ENCODE measurements around the gene PRX. TPM values are rescaled to one million over a fixed set of nuclear protein-coding genes. Genes with fewer than 3 reads are reported as not detected.

The PRX gene
- total and polyA plus RNA-seq, 2 experiments from 2014 or later, result 4.2 TPM

DNA sequence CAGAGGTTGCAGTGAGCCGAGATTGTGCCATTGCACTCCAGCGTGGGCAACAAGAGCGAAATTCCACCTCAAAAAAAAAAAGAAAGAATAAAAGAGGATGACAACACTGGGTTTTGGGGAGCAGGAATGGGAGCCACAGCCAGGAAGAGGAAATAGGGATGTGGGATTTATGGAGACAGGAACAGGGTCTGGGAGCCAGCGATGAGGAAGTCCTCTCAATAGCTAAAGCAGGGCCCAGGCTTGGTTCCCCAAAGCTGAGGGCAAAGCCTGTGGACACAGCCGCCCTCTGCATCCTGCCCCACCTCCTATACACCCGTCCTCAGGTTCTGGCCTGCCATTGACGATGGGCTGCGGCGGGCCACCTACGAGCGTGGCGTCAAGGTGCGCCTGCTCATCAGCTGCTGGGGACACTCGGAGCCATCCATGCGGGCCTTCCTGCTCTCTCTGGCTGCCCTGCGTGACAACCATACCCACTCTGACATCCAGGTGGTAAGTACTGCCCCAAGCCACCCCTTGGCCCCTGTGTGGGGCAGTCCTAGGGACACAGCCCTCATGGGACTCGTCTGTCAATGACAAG, 36.8 kb downstream of the PRX start:
- Histone ChIP-seq H3K9me2 (ENCODE audit: insufficient read depth) (no peaks in the 10 kb centered on the region), H3K27ac (ENCODE audit: low read depth) (no peak overlapping the region), H3K36me3 (ENCODE audit: insufficient read depth) (peaks cover 7% of the 10 kb centered on the region; the same call in 1 of the 2 replicates), H3K4me3 (no peak overlapping the region), H3F3A (replicated peaks; ENCODE audit: low read depth) (no peaks in the 10 kb centered on the region), H3K79me2 (replicated peaks; ENCODE audit: insufficient read depth) (no peaks in the 10 kb centered on the region), H3K4me2 (no peak overlapping the region), H3K27me3 (ENCODE audit: insufficient read depth) (no peaks in the 10 kb centered on the region), H3K4me1 (ENCODE audit: insufficient read depth) (no peaks in the 10 kb centered on the region), H4K20me1 (replicated peaks; ENCODE audit: insufficient read depth) (no peaks in the 10 kb centered on the region), H2AFZ (no peak overlapping the region)
- ATAC-seq (no peak), DNase-seq (ENCODE audit: low spot score) (no peak)
- no peak for TF ChIP-seq EZH2phosphoT487 (IDR thresholded peaks at IDR 0.05; ENCODE audit: unreplicated experiment)
- no peak for TF ChIP-seq STAT1 (IDR thresholded peaks at IDR 0.05; ENCODE audit: unreplicated experiment)
- TF ChIP-seq EZH2 (IDR thresholded peaks at IDR 0.05; ENCODE audit: low read depth, unreplicated experiment), result no peak
- TF ChIP-seq ZNF331 (CRISPR knock-in tag; IDR thresholded peaks at IDR 0.05; ENCODE audit: low read depth), result no peak
- TF ChIP-seq ZNF114 (CRISPR knock-in tag; IDR thresholded peaks at IDR 0.05), result no peak
- no peak for TF ChIP-seq NANOG (IDR thresholded peaks at IDR 0.05; ENCODE audit: borderline replicate concordance)
- TF ChIP-seq, protein P1, sequence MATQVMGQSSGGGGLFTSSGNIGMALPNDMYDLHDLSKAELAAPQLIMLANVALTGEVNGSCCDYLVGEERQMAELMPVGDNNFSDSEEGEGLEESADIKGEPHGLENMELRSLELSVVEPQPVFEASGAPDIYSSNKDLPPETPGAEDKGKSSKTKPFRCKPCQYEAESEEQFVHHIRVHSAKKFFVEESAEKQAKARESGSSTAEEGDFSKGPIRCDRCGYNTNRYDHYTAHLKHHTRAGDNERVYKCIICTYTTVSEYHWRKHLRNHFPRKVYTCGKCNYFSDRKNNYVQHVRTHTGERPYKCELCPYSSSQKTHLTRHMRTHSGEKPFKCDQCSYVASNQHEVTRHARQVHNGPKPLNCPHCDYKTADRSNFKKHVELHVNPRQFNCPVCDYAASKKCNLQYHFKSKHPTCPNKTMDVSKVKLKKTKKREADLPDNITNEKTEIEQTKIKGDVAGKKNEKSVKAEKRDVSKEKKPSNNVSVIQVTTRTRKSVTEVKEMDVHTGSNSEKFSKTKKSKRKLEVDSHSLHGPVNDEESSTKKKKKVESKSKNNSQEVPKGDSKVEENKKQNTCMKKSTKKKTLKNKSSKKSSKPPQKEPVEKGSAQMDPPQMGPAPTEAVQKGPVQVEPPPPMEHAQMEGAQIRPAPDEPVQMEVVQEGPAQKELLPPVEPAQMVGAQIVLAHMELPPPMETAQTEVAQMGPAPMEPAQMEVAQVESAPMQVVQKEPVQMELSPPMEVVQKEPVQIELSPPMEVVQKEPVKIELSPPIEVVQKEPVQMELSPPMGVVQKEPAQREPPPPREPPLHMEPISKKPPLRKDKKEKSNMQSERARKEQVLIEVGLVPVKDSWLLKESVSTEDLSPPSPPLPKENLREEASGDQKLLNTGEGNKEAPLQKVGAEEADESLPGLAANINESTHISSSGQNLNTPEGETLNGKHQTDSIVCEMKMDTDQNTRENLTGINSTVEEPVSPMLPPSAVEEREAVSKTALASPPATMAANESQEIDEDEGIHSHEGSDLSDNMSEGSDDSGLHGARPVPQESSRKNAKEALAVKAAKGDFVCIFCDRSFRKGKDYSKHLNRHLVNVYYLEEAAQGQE (IDR thresholded peaks at IDR 0.05; ENCODE audit: unreplicated experiment), result no peak
- TF ChIP-seq CREB1 (CRISPR knock-in tag; IDR thresholded peaks at IDR 0.05; ENCODE audit: low read depth), result no peak
- no peak overlapping the region for H3K27ac Mint-ChIP-seq
- H3K9me3 Mint-ChIP-seq, result no peaks in the 10 kb centered on the region
- H3K36me3 Mint-ChIP-seq (ENCODE audit: low read depth), result peaks cover 55% of the 10 kb centered on the region
- H3K4me3 Mint-ChIP-seq, result no peak overlapping the region
- peaks cover 5% of the 10 kb centered on the region for H3K27me3 Mint-ChIP-seq (ENCODE audit: insufficient read depth, low read depth, poor library complexity)
- no peaks in the 10 kb centered on the region for H3K4me1 Mint-ChIP-seq

DNA sequence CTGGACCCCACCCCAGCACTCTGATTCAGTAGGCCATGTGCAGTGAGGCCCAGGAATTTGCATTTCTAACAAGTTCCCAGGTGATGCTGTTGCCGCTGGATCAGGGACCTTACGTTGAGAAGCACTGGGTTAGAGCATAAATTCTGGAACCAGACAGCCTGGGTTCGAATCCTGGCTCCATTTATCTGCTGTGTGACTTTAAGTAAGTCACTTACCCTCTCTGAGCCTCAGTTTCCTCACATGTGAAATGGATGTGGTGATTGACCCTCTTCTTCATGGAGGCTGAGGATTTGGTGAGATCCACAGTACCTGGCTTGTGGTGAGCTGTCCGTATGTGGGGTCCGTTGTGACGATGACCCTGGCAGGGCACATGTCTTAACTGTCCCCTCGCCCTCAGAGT, 39.1 kb downstream of the PRX start:
- Mint-ChIP-seq H3K9me3 (no peaks in the 10 kb centered on the region), H3K27ac (no peak overlapping the region), H3K4me1 (no peaks in the 10 kb centered on the region), H3K27me3 (ENCODE audit: insufficient read depth, low read depth, poor library complexity) (peaks cover 8% of the 10 kb centered on the region), H3K36me3 (ENCODE audit: low read depth) (peaks cover 69% of the 10 kb centered on the region), H3K4me3 (no peak overlapping the region)
- H3K4me1 ChIP-seq (ENCODE audit: insufficient read depth), result no peaks in the 10 kb centered on the region
- H3F3A ChIP-seq (replicated peaks; ENCODE audit: low read depth), result no peaks in the 10 kb centered on the region
- H3K27ac ChIP-seq (ENCODE audit: low read depth), result no peak overlapping the region
- no peak overlapping the region for H2AFZ ChIP-seq
- DNase-seq (ENCODE audit: low spot score) (no peak), ATAC-seq (no peak)
- no peaks in the 10 kb centered on the region for H3K27me3 ChIP-seq (ENCODE audit: insufficient read depth)
- no peaks in the 10 kb centered on the region for H3K79me2 ChIP-seq (replicated peaks; ENCODE audit: insufficient read depth)
- no peaks in the 10 kb centered on the region for H3K9me2 ChIP-seq (ENCODE audit: insufficient read depth)
- H4K20me1 ChIP-seq (replicated peaks; ENCODE audit: insufficient read depth), result no peaks in the 10 kb centered on the region
- H3K36me3 ChIP-seq (ENCODE audit: insufficient read depth), result peaks cover 7% of the 10 kb centered on the region; the same call in 1 of the 2 replicates
- H3K4me2 ChIP-seq, result no peak overlapping the region
- H3K4me3 ChIP-seq, result no peak overlapping the region
- TF ChIP-seq CREB1 (CRISPR knock-in tag; IDR thresholded peaks at IDR 0.05; ENCODE audit: low read depth) (no peak), ZNF114 (CRISPR knock-in tag; IDR thresholded peaks at IDR 0.05) (no peak), POLR2AphosphoS5 (IDR thresholded peaks at IDR 0.05; ENCODE audit: low read depth) (no peak), EZH2phosphoT487 (IDR thresholded peaks at IDR 0.05; ENCODE audit: unreplicated experiment) (no peak)
- TF ChIP-seq, protein P2, sequence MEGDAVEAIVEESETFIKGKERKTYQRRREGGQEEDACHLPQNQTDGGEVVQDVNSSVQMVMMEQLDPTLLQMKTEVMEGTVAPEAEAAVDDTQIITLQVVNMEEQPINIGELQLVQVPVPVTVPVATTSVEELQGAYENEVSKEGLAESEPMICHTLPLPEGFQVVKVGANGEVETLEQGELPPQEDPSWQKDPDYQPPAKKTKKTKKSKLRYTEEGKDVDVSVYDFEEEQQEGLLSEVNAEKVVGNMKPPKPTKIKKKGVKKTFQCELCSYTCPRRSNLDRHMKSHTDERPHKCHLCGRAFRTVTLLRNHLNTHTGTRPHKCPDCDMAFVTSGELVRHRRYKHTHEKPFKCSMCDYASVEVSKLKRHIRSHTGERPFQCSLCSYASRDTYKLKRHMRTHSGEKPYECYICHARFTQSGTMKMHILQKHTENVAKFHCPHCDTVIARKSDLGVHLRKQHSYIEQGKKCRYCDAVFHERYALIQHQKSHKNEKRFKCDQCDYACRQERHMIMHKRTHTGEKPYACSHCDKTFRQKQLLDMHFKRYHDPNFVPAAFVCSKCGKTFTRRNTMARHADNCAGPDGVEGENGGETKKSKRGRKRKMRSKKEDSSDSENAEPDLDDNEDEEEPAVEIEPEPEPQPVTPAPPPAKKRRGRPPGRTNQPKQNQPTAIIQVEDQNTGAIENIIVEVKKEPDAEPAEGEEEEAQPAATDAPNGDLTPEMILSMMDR (conservative IDR thresholded peaks at IDR 0.05; ENCODE audit: low read depth in 2 of 2), result no peak
- TF ChIP-seq, protein P1 (IDR thresholded peaks at IDR 0.05; ENCODE audit: unreplicated experiment), result no peak
